HepG2 (cell line): ENCODE measurements around the gene LRRTM2. TPM values are rescaled to one million over a fixed set of nuclear protein-coding genes. Genes with fewer than 3 reads are reported as not detected.

ENCODE experiments used
- ATAC-seq: fragments of 200-7000 bp; cut with Tn5 transposase; 3 replicates; pipeline ENCODE4 v1.9.1; 2020; ENCODE audit warnings: mild to moderate bottlenecking, moderate library complexity
- BruUV-seq: library from RNA; stranded (reverse); fragments of 400-500 nt; replicated peaks from 2 replicates; lab custom pipeline; 2021; lab: Mats Ljungman, UMichigan
- CTCF ChIA-PET: fragments of 300-600 bp; formaldehyde crosslinking; extraction: SDS; loops from one replicate; lab custom pipeline; 2021; ENCODE audit warnings: low total read pairs, inconsistent platforms, low intra/inter-chr PET ratio; lab: Yijun Ruan, JAX
- POLR2A ChIA-PET: fragments of 350-600 bp; sonication (Branson Sonifier 250); formaldehyde crosslinking; loops from one replicate; lab custom pipeline; 2020; ENCODE audit warnings: antibody characterized with exemption, inconsistent platforms; lab: Yijun Ruan, JAX
- DNase-seq: peaks from one replicate; pipeline ENCODE4 v3.0.0-alpha.2; 2015; ENCODE audit warnings: low spot score
- FAIRE-seq: peaks from 3 replicates; lab custom pipeline; 2011; peaks lifted over from hg19 to GRCh38; lab: Jason Lieb, UNC
- H2AFZ ChIP-seq: one replicate; pipeline ENCODE4 v1.6.1; 2011; ENCODE audit warnings: low read length, inconsistent platforms
- H3K27ac ChIP-seq: fragments of 300-600 bp; 3 replicates; pipeline ENCODE4 v1.8.0; 2011; ENCODE audit warnings: mixed run types, mild to moderate bottlenecking, mixed read lengths, low read length, inconsistent platforms; ENCODE audit not compliant: insufficient read depth; ENCODE audit errors: extremely low read length
- H3K27me3 ChIP-seq, 2 experiments: fragments of 200-600 bp in 1 of 2; 2 replicates in 1 of 2; 3 replicates in 1 of 2; pipeline versions ENCODE4 v1.6.0 to v1.8.0; 2011; ENCODE audit warnings: low read length in 2 of 2, mild to moderate bottlenecking in 2 of 2, moderate library complexity in 2 of 2, inconsistent platforms in 1 of 2; ENCODE audit not compliant: insufficient read depth in 2 of 2, control insufficient read depth in 1 of 2
- H3K36me3 ChIP-seq, 2 experiments: fragments of 200-600 bp in 1 of 2; replicated peaks in 1 of 2; 2 replicates in 1 of 2; 3 replicates in 1 of 2; pipeline versions ENCODE4 v1.5.1 to v1.8.0; 2011; ENCODE audit warnings: low read length in 2 of 2, inconsistent platforms in 1 of 2; ENCODE audit not compliant: insufficient read depth in 2 of 2, control insufficient read depth in 1 of 2
- H3K4me1 ChIP-seq: 2 replicates; pipeline ENCODE4 v1.5.1; 2012; ENCODE audit warnings: low read length, inconsistent platforms; ENCODE audit not compliant: insufficient read depth
- H3K4me2 ChIP-seq: 2 replicates; pipeline ENCODE4 v1.6.0; 2011; ENCODE audit warnings: low read depth, low read length, inconsistent platforms
- H3K4me3 ChIP-seq, 3 experiments: fragments of 200-600 bp in 1 of 3; sonication (generic), shearing (Covaris generic) in 1 of 3; replicated peaks in 1 of 3; 2 replicates each; pipeline ENCODE4 v1.5.1; 2011 to 2016; ENCODE audit warnings: low read length in 3 of 3, inconsistent platforms in 2 of 3, low read depth in 2 of 3, mild to moderate bottlenecking in 2 of 3, control low read depth in 1 of 3, mixed read lengths in 1 of 3; ENCODE audit not compliant: insufficient read depth in 1 of 3
- H3K79me2 ChIP-seq: one replicate; pipeline ENCODE4 v1.6.1; 2011; ENCODE audit warnings: low read length, inconsistent platforms; ENCODE audit not compliant: insufficient read depth
- H3K9ac ChIP-seq: 2 replicates; pipeline ENCODE4 v1.6.0; 2011; ENCODE audit warnings: mild to moderate bottlenecking, low read depth, low read length, inconsistent platforms; ENCODE audit not compliant: insufficient read depth
- H3K9me3 ChIP-seq: 2 replicates; pipeline ENCODE4 v1.5.1; 2012; ENCODE audit warnings: mild to moderate bottlenecking, low read length
- H4K20me1 ChIP-seq: 2 replicates; pipeline ENCODE4 v1.6.0; 2011; ENCODE audit warnings: inconsistent platforms, mild to moderate bottlenecking, low read length, moderate library complexity; ENCODE audit not compliant: insufficient read depth
- ARNT ChIP-seq: fragments of 450-650 bp; IDR thresholded peaks from 2 replicates; pipeline ENCODE4 v1.6.1; 2017
- CHCHD3 ChIP-seq: sonication (generic); formaldehyde crosslinking; IDR thresholded peaks from 2 replicates; pipeline ENCODE4 v1.8.0; 2022; ENCODE audit warnings: mild to moderate bottlenecking, missing genetic modification reagents, moderate library complexity
- FOXM1 ChIP-seq: sonication (generic); formaldehyde crosslinking; IDR thresholded peaks from 2 replicates; pipeline ENCODE4 v1.5.0; 2020; ENCODE audit warnings: missing genetic modification reagents
- HMGXB3 ChIP-seq: sonication (generic); formaldehyde crosslinking; IDR thresholded peaks from 2 replicates; pipeline ENCODE4 v1.4.0; 2020; ENCODE audit warnings: missing genetic modification reagents, borderline replicate concordance
- HNF1A ChIP-seq, 2 experiments: sonication (generic) in 1 of 2; formaldehyde crosslinking in 1 of 2; IDR thresholded peaks; 2 replicates each; pipeline versions ENCODE4 v1.4.0 to v1.6.1; 2016 to 2020; ENCODE audit warnings: borderline replicate concordance in 1 of 2, low read depth in 1 of 2, mild to moderate bottlenecking in 1 of 2, missing genetic modification reagents in 1 of 2
- KLF9 ChIP-seq: IDR thresholded peaks from 2 replicates; pipeline ENCODE4 v1.6.1; 2016; ENCODE audit warnings: low read depth
- REXO4 ChIP-seq: sonication (generic); formaldehyde crosslinking; IDR thresholded peaks from 2 replicates; pipeline ENCODE4 v1.8.0; 2022; ENCODE audit warnings: missing genetic modification reagents, mild to moderate bottlenecking, borderline replicate concordance
- TBX2 ChIP-seq: sonication (generic); formaldehyde crosslinking; IDR thresholded peaks from 2 replicates; pipeline ENCODE4 v1.5.0; 2020; ENCODE audit warnings: missing genetic modification reagents, mild to moderate bottlenecking, borderline replicate concordance
- ZBTB1 ChIP-seq: sonication (generic); formaldehyde crosslinking; IDR thresholded peaks from 2 replicates; pipeline ENCODE4 v1.4.0; 2020; ENCODE audit warnings: missing genetic modification reagents, borderline replicate concordance
- ZBTB44 ChIP-seq: sonication (generic); formaldehyde crosslinking; IDR thresholded peaks from 2 replicates; pipeline ENCODE4 v1.4.0; 2020; ENCODE audit warnings: missing genetic modification reagents
- ZIK1 ChIP-seq: sonication (generic); formaldehyde crosslinking; IDR thresholded peaks from 2 replicates; pipeline ENCODE4 v1.5.0; 2020; ENCODE audit warnings: mild to moderate bottlenecking, low read depth, missing genetic modification reagents, borderline replicate concordance
- ZNF382 ChIP-seq: sonication (generic); formaldehyde crosslinking; IDR thresholded peaks from 2 replicates; pipeline ENCODE4 v1.5.0; 2020; ENCODE audit warnings: missing genetic modification reagents, mild to moderate bottlenecking, borderline replicate concordance
- ZNF547 ChIP-seq: sonication (generic); formaldehyde crosslinking; IDR thresholded peaks from 2 replicates; pipeline ENCODE4 v1.5.1; 2020; ENCODE audit warnings: mild to moderate bottlenecking, missing genetic modification reagents
- ZNF570 ChIP-seq: sonication (generic); formaldehyde crosslinking; IDR thresholded peaks from 2 replicates; pipeline ENCODE4 v1.4.0; 2020; ENCODE audit warnings: mild to moderate bottlenecking, missing genetic modification reagents, borderline replicate concordance
- in situ Hi-C: cut with HindIII; loops from 2 replicates; pipeline ENCODE4 v1.10.0; 2017; ENCODE audit warnings: low pct_unique_long_range_greater_than_20kb; ENCODE audit not compliant: extremely low pct_ligation_motif_present
- intact Hi-C: fragments of 100-400 bp; cut with micrococcal nuclease; formaldehyde crosslinking; loops from one replicate; pipeline ENCODE4 v1.10.0; 2022; ENCODE audit not compliant: unreplicated experiment
- polyA plus RNA-seq, 8 experiments: library from polyadenylated mRNA; depleted of rRNA in 3 of 8; stranded (reverse) in 7 of 8; unstranded in 1 of 8; fragments of >200 nt; fragmentation: Illumina TruSeq in 4 of 8; extraction: Trizol in 4 of 8; gene quantifications; 2 replicates each; pipeline versions ENCODE4 v1.2.1 to v1.2.3, GENCODE V29; 2011 to 2016; ENCODE audit warnings: low read depth in 4 of 8, missing spikeins in 1 of 8, mixed read lengths in 1 of 8; ENCODE audit not compliant: insufficient read depth in 1 of 8
- total RNA-seq, 5 experiments: library from RNA; depleted of rRNA; stranded (reverse); fragments of >200 nt; fragmentation: Illumina TruSeq; extraction: Trizol; gene quantifications; 2 replicates each; pipeline ENCODE4 v1.2.3, GENCODE V29; 2016; ENCODE audit warnings: low read depth in 1 of 5

Gene LRRTM2
- total and polyA plus RNA-seq, 2 of the 13 experiments (the other 11 are each of a cell fraction or from before 2014, with no cell fraction given), result not detected

GRCh38 chr5:138832218-138832617 lies 42.9 kb downstream of the LRRTM2 start (continued):
- no peak for TF ChIP-seq HNF1A (IDR thresholded peaks at IDR 0.05; ENCODE audit: low read depth)
- TF ChIP-seq HNF1A (CRISPR knock-in tag; IDR thresholded peaks at IDR 0.05; ENCODE audit: borderline replicate concordance), result no peak
- no peak for TF ChIP-seq ZBTB44 (CRISPR knock-in tag)
- no peak for TF ChIP-seq FOXM1 (CRISPR knock-in tag)
- TF ChIP-seq ARNT, result no peak

- intact Hi-C loops, result no loop called here
- ChIA-PET CTCF (no interaction called here), POLR2A (no interaction called here)
- no peaks in the 10 kb centered on the region for H3K9me3 ChIP-seq
- BruUV-seq, result no TSS peak
- DNase-seq (no peak), ATAC-seq (no peak), FAIRE-seq (no peak)
- H3K36me3 ChIP-seq, result peaks cover 12 to 53% of the 10 kb centered on the region in 2 experiments
- peaks cover 18% of the 10 kb centered on the region for H3K79me2 ChIP-seq
- no peak overlapping the region for H3K27ac ChIP-seq
- H3K9ac ChIP-seq, result no peak overlapping the region
- H4K20me1 ChIP-seq, result no peaks in the 10 kb centered on the region
- no peak overlapping the region for H2AFZ ChIP-seq
- H3K4me3 ChIP-seq, result no peak overlapping the region
- in situ Hi-C loops, result no loop called here
- no peaks in the 10 kb centered on the region for H3K4me1 ChIP-seq
- H3K27me3 ChIP-seq, result no peaks in the 10 kb centered on the region
- H3K4me2 ChIP-seq, result no peak overlapping the region
- TF ChIP-seq CHCHD3 (CRISPR knock-in tag) (no peak), ZNF547 (CRISPR knock-in tag) (no peak), ZBTB1 (no peak), ZNF570 (CRISPR knock-in tag) (no peak), ZNF382 (CRISPR knock-in tag) (no peak), REXO4 (CRISPR knock-in tag) (no peak), TBX2 (no peak), ZIK1 (CRISPR knock-in tag) (no peak), HMGXB3 (CRISPR knock-in tag) (no peak), KLF9 (no peak)
Measured at GRCh38 chr5:138831703-138832102, 43.4 kb downstream of the LRRTM2 start.
